Hepatocyte (in vitro differentiated cells): ENCODE data around the gene RBM23.

ENCODE experiments used
- EZH2 ChIP-seq: fragments of 200-600 bp; sonication (generic); IDR thresholded peaks from 2 replicates; pipeline ENCODE4 v1.6.1; 2016; ENCODE audit warnings: antibody characterized with exemption, mild to moderate bottlenecking, borderline replicate concordance
- EZH2phosphoT487 ChIP-seq: fragments of 200-600 bp; sonication (generic); IDR thresholded peaks from one replicate; pipeline ENCODE4 v1.6.1; 2018; ENCODE audit warnings: antibody characterized with exemption, mild to moderate bottlenecking, low read depth, moderate library complexity; ENCODE audit not compliant: unreplicated experiment, severe bottlenecking
- TF ChIP-seq, protein P1 (sequence below): fragments of 200-600 bp; sonication (generic); IDR thresholded peaks from 2 replicates; pipeline ENCODE4 v1.5.1; 2016; ENCODE audit warnings: antibody characterized with exemption, mild to moderate bottlenecking; ENCODE audit not compliant: poor library complexity

- TF ChIP-seq, protein P1, sequence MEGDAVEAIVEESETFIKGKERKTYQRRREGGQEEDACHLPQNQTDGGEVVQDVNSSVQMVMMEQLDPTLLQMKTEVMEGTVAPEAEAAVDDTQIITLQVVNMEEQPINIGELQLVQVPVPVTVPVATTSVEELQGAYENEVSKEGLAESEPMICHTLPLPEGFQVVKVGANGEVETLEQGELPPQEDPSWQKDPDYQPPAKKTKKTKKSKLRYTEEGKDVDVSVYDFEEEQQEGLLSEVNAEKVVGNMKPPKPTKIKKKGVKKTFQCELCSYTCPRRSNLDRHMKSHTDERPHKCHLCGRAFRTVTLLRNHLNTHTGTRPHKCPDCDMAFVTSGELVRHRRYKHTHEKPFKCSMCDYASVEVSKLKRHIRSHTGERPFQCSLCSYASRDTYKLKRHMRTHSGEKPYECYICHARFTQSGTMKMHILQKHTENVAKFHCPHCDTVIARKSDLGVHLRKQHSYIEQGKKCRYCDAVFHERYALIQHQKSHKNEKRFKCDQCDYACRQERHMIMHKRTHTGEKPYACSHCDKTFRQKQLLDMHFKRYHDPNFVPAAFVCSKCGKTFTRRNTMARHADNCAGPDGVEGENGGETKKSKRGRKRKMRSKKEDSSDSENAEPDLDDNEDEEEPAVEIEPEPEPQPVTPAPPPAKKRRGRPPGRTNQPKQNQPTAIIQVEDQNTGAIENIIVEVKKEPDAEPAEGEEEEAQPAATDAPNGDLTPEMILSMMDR = no peak
- TF ChIP-seq EZH2 (no peak), EZH2phosphoT487 (no peak)
Measured at GRCh38 chr14:22897357-22897756, 21.6 kb downstream of the RBM23 start.
